Umbilical cord (tissue), 2 donors: ENCODE measurements around the gene AMH. TPM values are rescaled to one million over a fixed set of nuclear protein-coding genes. Genes with fewer than 3 reads are reported as not detected.
"Not testable (repeated sequence)": the region's sequence is repeated elsewhere in the genome, so short reads cannot be mapped to it uniquely, and the experiment has no call there.

Experiments used
- DNase-seq: peaks from one replicate; pipeline ENCODE4 v3.0.0-alpha.2; 2015; ENCODE audit warnings: low spot score
- total RNA-seq: library from RNA; depleted of rRNA; stranded (reverse); fragments of >200 nt; gene quantifications from one replicate; pipeline ENCODE4 v1.2.3, GENCODE V29; 2014; ENCODE audit warnings: low replicate concordance; ENCODE audit not compliant: insufficient read depth

AMH gene
- total RNA-seq = 3.1 TPM

GRCh38 chr19:2249010-2249866, at the start of gene AMH:
AMH (plus strand) TSS chr19:2249323; CDS start chr19:2249333, 10 bp downstream.
- no peak for DNase-seq

GRCh38 chr19:2199861-2200623, 49.1 kb upstream of the AMH start:
- DNase-seq = no peak

DNA sequence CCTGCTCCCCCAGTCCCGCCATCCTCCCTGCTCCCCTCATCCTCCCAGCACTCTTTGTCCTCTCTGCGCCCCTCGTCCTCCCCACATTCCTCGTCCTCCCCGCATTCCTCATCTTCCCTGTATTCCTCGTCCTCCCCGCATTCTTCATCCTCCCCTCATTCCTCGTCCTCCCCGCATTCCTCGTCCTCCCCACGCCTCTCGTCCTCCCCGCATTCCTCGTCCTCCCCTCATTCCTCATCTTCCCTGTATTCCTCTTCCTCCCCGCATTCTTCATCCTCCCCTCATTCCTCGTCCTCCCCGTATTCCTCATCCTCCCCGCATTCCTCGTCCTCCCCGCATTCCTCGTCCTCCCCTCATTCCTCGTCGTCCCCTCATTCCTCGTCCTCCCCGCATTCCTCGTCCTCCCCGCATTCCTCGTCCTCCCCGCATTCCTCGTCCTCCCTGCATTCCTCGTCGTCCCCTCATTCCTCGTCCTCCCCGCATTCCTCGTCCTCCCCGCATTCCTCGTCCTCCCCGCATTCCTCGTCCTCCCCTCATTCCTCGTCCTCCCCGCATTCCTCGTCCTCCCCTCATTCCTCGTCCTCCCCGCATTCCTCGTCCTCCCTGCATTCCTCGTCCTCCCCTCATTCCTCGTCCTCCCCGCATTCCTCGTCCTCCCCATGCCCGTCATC, 48.4 kb upstream of the AMH start:
- DNase-seq = not testable (repeated sequence)

- no peak for DNase-seq
Observed at GRCh38 chr19:2201473-2202148, 47.5 kb upstream of the AMH start.

DNA sequence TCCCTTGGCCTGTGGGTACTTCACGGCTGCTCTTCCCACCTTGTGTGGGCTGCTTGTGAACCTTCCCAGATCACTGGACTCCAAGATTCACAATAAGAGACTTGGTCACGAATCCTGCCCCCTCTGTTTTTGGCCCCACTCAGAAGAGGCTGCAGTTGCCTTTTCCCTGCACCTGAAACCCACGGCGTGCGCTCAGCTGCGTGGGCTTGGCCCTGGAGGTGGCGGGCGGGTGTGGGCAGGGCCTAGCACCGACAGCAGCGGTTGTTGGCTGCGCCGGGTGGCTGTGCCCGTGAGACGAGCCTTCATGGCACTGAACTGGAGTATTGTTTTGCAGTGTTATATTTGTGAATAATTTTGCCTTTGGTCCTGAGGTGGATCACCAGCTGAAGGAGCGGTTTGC, 46.8 kb upstream of the AMH start:
- no peak for DNase-seq

DNA sequence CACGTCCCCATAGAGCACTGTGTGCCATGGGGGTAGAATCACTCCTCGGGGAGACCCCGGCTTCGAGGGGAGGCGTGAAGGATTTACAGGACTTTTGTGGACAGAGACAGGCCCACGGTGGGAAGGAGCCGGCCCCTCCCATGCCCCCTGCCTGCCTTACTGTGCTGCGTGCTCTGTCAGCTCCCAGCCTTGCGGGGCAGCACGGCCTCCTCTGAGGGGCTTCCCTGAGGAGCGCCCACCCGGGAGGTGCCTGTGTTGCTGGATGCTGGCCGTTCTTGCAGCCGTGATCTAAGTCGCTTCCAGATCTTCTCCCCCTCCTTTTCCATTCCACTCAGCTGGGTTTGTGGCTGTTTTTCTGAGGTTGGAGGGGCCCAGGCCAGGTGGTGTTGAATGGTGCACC, 42.1 kb upstream of the AMH start:
- DNase-seq = no peak

DNA sequence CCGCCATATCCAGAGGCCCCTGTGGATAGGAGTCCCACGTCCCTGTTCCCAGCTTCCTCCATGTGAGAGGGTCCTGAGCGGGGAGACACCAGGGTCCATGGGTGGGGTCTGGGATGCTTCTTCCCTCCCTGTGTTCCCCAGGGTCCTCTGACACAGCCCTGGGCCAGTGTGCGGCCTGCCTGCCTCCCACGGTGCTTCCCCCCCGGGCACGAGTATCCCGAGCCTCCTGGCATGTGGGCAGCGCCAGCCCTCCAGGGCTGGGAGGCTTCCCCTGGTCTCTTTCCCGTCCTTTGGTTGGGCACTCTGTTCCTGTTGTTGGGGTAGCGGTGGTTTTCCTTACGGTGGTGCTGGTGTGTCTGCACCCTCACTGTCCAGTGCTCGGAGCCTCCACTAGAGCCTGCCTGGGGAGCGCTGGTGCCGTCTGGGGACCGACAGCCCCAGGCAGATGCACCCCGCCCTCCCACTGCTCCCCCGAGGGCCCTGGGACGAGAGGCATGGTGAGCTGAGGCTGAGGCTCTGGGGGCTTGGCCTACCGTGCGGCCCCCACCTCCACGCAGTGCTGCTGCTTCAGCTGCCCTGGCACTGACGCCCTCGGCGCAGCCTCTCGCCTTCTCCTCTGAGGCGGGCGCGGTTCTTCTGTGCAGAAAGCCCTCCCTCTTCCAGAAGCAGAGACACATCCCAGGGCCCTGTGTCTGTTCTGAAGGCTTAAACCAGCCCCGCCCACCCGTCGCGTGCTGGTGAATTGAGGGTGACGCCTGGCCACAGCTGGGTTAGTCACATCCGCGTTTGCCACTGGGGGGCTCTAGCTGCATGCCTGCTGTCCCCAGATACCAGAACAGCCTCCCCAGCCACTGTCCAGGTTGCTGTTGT, 40.9 kb upstream of the AMH start:
- DNase-seq = peak; percentile 95

DNA sequence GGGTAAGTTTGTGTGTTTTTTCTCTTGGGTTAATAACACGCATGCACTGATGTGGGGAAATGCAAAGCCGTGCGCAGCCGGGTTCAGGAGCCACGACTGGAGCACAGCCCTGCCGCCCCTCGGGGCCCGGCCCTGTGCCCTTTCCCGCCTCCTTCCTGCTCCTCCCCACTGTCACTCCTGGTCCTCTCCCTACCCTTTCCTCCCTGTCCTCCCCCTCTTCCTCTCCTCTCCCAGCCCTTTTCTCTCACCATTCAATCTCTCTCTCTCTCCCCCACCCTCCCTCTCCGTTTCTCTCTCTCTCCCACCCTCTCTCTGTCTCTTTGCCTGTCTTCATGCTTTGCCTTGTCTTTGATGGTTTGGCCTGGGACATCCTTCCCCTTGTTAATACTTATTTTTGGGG, 40.1 kb upstream of the AMH start:
- no peak for DNase-seq

DNA sequence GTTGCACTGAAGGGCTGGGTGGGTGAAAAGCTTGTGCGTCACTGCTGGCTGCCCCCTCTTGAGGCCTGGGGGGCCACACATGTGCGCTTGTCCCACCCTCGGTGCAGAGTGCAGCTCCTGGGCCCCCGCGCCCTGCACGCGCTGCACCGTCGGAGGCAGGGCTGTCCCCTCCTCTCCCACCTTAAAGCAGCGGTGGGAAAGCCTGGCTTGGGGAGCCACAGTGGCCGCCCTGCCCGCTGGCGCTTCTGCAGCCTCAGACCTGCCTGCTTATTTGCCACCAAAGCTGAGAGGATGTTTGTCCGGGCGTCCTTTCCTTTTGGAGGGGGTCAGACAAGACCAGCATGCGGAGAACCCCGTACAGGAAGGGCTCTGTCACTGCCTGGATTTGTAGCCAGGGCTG, 39.7 kb upstream of the AMH start:
- DNase-seq = no peak

- no peak for DNase-seq
Observed at GRCh38 chr19:2210206-2210605, 38.9 kb upstream of the AMH start.

- no peak for DNase-seq
Observed at GRCh38 chr19:2210987-2211740, 38.0 kb upstream of the AMH start.

- no peak for DNase-seq
Observed at GRCh38 chr19:2212861-2213711, 36.0 kb upstream of the AMH start.

DNA sequence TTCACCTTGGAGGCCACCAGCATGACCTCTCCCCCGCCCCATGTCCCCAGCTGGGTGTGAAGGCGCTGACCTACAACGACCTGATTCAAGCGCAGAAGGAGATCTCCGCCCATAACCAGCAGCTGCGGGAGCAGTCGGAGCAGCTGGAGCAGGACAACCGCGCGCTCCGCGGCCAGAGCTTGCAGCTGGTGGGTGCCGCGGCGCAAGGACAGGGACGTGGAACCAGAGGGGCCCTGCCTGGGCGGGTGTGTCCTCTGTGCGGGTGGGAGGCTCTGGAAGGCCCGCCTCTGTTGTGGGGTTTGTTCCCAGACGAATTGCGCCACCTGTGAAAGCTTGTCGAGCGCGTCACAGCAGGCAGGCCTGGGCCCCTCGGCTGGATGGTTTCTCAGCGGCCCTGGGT, 35.3 kb upstream of the AMH start:
- no peak for DNase-seq

DNA sequence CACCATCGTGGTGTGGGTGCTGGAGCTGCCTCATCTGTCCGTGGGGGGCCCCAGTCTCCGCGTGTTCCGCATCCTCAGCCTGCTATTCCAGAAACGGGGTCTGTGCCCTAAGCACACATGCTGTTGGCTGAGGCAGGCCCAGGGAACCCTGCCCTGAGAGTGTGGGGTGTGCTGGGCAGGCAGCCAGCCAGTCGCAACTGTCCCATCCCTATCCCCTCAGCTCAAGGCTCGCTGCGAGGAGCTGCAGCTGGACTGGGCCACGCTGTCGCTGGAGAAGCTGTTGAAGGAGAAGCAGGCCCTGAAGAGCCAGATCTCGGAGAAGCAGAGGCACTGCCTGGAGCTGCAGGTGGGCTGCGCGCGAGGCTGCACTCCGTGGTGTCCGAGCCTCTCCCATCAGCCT, 34.9 kb upstream of the AMH start:
- DNase-seq = no peak

GRCh38 chr19:2215281-2215751, 33.8 kb upstream of the AMH start:
- DNase-seq = no peak

DNA sequence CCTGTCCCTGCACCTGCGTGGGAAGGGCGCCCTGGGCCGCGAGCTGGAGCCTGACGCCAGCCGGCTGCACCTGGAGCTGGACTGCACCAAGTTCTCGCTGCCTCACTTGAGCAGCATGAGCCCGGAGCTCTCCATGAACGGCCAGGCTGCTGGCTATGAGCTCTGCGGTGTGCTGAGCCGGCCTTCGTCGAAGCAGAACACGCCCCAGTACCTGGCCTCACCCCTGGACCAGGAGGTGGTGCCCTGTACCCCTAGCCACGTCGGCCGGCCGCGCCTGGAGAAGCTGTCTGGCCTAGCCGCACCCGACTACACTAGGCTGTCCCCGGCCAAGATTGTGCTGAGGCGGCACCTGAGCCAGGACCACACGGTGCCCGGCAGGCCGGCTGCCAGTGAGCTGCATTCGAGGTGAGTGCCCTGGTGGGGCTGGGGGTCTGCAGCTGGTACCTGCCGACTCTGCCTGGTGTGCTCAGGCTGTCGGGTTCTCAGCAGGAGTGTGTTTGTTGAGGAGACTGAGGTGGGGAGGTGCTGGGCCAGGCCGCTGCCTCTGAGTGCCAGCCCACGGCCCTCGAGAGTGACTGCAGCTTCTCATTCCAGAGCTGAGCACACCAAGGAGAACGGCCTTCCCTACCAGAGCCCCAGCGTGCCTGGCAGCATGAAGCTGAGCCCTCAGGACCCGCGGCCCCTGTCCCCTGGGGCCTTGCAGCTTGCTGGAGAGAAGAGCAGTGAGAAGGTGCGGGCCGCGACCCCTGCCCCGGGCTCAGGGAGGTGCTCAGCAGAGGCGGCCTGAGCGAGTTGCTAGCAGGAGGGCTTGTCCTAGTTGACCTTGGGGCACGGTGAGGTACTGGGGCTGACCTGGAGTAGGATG, 32.5 kb upstream of the AMH start:
- DNase-seq = no peak

DNA sequence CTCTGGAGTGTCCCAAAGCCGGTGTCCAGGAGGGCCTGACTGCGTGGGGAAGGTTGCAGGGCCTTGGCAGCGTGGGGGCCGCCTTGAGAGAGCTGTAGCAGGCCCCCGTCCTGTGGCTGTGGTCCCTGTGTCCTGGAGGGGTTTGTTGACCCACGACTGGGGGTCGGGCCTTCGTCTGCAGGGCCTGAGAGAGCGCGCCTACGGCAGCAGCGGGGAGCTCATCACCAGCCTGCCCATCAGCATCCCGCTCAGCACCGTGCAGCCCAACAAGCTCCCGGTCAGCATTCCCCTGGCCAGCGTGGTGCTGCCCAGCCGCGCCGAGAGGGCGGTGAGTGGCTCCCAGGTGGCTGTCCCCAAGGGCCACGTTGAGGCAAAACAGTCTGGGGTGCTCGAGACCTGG, 31.5 kb upstream of the AMH start:
- no peak for DNase-seq

DNA sequence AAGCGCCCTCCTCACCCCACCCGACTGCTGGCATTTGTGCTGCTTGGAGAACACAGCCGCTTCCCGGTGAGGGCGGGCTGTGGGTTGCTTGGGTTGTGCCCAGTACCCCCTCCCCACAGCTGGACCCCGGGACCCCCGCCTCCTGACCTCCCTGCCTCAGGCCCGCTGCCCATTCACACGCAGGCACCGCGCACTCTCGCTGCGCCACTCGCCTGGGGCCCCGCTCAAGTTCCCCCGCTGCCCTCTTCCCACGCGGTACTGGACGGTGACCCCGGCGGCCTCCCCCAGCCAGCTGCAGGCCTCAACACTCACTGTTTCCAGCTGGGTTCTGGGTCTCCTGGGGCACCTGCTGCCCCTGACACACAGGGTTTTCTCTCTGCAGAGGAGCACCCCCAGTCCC, 29.4 kb upstream of the AMH start:
- no peak for DNase-seq
